HL-60 (cell line): ENCODE measurements around the gene ESYT2.

Experiments
- CTCF ChIP-seq: IDR thresholded peaks from one replicate; pipeline ENCODE4 v1.5.1; 2011; ENCODE audit warnings: low read length, control low read depth, inconsistent platforms; ENCODE audit not compliant: insufficient read depth
- GABPA ChIP-seq: IDR thresholded peaks from 2 replicates; pipeline ENCODE4 v1.6.1; 2012; ENCODE audit warnings: low read depth
- TF ChIP-seq, protein P1 (sequence below): IDR thresholded peaks from 2 replicates; pipeline ENCODE4 v1.6.1; 2012; ENCODE audit warnings: low read depth; ENCODE audit not compliant: insufficient replicate concordance

DNA sequence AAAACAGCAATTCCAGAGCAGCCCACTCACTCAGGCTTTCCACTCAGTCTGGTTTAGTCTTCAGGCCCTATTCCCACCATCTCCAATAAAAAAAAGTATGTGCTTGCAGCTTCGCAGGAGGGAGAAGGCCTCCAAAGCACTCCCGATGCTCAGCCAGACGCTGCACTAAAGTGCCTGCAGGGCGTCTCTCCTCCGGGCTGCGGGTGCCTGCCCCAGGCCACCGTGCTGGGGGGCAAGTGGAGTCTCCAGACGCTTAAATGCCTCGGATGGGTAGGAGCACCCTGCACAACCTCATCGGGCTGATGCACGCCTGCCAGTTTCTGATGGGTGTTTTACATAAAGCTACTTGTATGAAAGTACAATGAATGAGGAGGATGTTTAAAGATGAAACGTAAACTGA is 93.4 kb downstream of the ESYT2 start:
- TF ChIP-seq CTCF, result no peak
- TF ChIP-seq, protein P1, sequence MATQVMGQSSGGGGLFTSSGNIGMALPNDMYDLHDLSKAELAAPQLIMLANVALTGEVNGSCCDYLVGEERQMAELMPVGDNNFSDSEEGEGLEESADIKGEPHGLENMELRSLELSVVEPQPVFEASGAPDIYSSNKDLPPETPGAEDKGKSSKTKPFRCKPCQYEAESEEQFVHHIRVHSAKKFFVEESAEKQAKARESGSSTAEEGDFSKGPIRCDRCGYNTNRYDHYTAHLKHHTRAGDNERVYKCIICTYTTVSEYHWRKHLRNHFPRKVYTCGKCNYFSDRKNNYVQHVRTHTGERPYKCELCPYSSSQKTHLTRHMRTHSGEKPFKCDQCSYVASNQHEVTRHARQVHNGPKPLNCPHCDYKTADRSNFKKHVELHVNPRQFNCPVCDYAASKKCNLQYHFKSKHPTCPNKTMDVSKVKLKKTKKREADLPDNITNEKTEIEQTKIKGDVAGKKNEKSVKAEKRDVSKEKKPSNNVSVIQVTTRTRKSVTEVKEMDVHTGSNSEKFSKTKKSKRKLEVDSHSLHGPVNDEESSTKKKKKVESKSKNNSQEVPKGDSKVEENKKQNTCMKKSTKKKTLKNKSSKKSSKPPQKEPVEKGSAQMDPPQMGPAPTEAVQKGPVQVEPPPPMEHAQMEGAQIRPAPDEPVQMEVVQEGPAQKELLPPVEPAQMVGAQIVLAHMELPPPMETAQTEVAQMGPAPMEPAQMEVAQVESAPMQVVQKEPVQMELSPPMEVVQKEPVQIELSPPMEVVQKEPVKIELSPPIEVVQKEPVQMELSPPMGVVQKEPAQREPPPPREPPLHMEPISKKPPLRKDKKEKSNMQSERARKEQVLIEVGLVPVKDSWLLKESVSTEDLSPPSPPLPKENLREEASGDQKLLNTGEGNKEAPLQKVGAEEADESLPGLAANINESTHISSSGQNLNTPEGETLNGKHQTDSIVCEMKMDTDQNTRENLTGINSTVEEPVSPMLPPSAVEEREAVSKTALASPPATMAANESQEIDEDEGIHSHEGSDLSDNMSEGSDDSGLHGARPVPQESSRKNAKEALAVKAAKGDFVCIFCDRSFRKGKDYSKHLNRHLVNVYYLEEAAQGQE, result no peak
- TF ChIP-seq GABPA, result no peak
